Hematopoietic multipotent progenitor cell treated with erythropoietin and hydrocortisone succinate and interleukin-3 and kit ligand, for 4 days (in vitro differentiated cells): ENCODE results near the gene PSMA5.

ENCODE experiments used
- DNase-seq: peaks from one replicate; pipeline ENCODE4 v3.0.0-alpha.2; 2015

The PSMA5 gene

DNA sequence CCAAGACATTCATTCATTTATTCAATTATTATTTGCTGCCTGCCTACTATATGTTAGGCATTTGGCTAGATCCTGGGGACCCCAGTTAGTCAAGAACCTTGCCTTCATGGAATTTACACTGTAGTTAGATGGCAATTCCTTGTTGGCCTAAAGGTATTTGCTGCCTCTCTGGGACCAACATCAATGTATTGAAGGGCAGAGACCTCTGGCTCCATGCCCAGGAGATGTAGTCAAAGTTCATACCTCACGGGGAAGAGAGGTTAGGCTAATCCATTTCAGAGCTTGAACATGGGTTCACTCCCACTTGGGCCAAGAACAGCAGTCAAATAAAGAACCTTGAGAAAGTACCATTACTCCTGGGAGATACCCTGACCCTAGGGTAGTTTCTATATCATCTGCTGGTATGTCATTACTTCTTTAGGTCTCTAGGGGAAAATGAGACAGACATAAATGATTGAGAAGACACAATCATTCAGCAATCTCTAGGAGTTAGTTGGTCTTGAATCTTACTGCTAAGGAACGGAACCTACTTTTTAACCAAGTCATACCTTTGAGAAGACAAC is 60.5 kb downstream of the PSMA5 start:
- DNase-seq: no peak

DNA sequence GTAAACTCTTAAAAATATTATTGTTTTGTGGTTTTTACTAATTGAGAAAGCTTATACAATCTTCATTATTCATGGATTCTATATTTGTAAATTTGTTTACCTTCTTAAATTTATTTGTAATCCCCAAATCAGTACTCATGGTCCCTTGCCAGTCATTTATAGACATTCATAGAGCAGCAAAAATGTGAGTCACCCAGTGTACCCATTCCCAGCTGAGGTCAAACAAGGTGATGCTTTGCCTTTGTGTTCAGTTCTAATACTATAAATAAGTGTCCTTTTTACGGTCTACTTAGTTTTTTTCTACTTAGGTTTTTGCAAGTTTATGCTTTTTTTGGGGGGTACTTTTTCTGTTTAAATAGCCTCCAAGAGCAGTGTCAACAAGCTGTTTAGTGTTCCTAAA is 64.6 kb downstream of the PSMA5 start:
- no peak for DNase-seq

GRCh38 chr1:109361069-109361468 is 65.2 kb downstream of the PSMA5 start:
- no peak for DNase-seq

- DNase-seq: no peak
These were observed 68.6 kb downstream of the PSMA5 start for GRCh38 chr1:109357616-109358015.

- no peak for DNase-seq
These were observed 69.3 kb downstream of the PSMA5 start for GRCh38 chr1:109356915-109357314.

DNA sequence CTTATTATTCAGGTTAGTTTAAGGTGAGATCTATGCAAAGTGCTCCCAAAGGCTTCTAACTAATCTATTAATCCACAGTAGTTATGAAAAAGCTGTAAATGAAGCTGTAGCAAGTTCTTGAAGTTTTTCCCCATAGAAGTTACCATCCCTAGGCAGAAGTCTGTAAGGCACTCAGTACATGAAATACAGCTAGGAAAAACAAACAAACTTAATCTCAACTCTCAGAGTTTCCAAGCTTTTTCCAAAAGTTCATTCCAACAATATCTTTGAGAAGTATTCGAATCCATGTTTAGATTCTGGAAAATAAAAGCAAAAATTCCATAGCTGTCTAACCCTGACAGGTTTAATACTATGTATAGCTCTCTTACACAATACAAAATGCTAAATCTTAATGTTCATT is 69.7 kb downstream of the PSMA5 start:
- DNase-seq: no peak

DNA sequence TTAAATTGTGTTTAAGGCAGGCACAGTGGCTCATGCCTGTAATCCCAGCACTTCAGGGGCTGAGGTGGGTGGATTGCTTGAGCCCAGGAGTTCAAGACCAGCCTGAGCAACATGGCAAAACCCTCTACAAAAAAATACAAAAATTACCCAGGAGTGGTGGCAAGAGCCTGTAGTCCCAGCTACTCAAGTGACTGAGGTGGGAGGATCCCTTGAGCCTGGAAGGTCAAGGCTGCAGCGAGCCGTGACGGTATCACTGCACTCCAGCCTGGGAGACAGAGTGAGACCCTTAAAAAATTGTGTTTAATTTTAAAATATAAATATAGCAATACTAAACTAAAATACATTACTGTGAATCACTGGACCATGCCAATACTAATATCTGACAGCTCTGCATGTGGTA is 71.3 kb downstream of the PSMA5 start:
- DNase-seq: no peak

- no peak for DNase-seq
These were observed 74.8 kb downstream of the PSMA5 start for GRCh38 chr1:109351457-109351856.

- no peak for DNase-seq
These were observed 75.6 kb downstream of the PSMA5 start for GRCh38 chr1:109350655-109351054.

DNA sequence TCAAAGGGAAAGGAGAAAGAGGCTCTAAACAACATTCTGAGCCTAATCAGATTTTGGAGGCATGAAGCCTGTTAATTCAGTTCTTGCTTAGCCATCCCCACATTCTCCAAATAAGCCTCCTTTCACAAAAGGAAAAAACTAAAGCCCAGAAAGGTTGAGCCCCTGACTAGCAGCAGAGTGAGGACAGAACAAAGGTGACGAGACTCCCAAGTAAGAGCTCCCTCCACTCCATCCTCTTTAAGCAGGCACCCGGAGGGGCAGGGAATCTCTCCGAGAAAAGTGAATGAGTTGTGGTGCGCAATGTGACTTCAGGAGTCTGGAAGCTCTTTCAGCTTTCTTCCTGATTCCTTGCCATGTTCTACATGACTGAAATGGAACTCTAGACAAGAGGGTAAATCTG is 76.1 kb downstream of the PSMA5 start:
- no peak for DNase-seq
